ENCODE results near the gene ZNF683. TPM values are rescaled to one million over a fixed set of nuclear protein-coding genes. Genes with fewer than 3 reads are reported as not detected.
A peak's percentile ranks its signal among the peaks of the same experiment; 100 is the strongest.
"Not testable (repeated sequence)": the region's sequence is repeated elsewhere in the genome, so short reads cannot be mapped to it uniquely, and the experiment has no call there.

The ZNF683 gene
- not detected for total RNA-seq

GRCh38 chr1:26372611-26373010 lies at the start of gene ZNF683:
ZNF683 (minus strand) TSS chr1:26372750; CDS start chr1:26368571, 4,179 bp downstream.
- 71 to 90% methylated on average over 2 to 3 of the region's 3 CpGs for WGBS, 2 donors

GRCh38 chr1:26419494-26419893 lies 46.9 kb upstream of the ZNF683 start:
- Histone ChIP-seq H3K4me3 (no peak overlapping the region), H3K27ac (no peak overlapping the region), H3K27me3 (peaks cover 0 to 40% of the 10 kb centered on the region in 2 donors), H3K9me3 (no peaks in the 10 kb centered on the region), H3K4me1 (no peaks in the 10 kb centered on the region), H3K36me3 (no peaks in the 10 kb centered on the region)
- TF ChIP-seq EP300 (IDR thresholded peaks at IDR 0.05) = no peak
- WGBS, 2 donors = 83% methylated on average over 2 of the region's 2 CpGs
- no peak for DNase-seq (ENCODE audit: low spot score in 2 of 2)

More at GRCh38 chr1:26372611-26373010, at the start of gene ZNF683:
- H3K27ac ChIP-seq; H3K27me3 ChIP-seq; H3K9me3 ChIP-seq; H3K36me3 ChIP-seq; H3K4me3 ChIP-seq; DNase-seq (ENCODE audit: low spot score in 2 of 2); H3K4me1 ChIP-seq: not testable (repeated sequence)

GRCh38 chr1:26418865-26419349 lies 46.4 kb upstream of the ZNF683 start:
- Histone ChIP-seq H3K36me3 (no peaks in the 10 kb centered on the region), H3K4me3 (no peak overlapping the region), H3K27me3 (peaks cover 0 to 42% of the 10 kb centered on the region in 2 donors), H3K9me3 (no peaks in the 10 kb centered on the region), H3K27ac (no peak overlapping the region), H3K4me1 (no peaks in the 10 kb centered on the region)
- TF ChIP-seq EP300 (IDR thresholded peaks at IDR 0.05) = no peak
- 15 to 22% methylated on average over 5 of the region's 5 CpGs for WGBS, 2 donors
- no peak for DNase-seq (ENCODE audit: low spot score in 2 of 2)

GRCh38 chr1:26417111-26417759 lies 44.7 kb upstream of the ZNF683 start:
- 22 to 25% methylated on average over 9 of the region's 9 CpGs for WGBS, 2 donors
- H3K27ac ChIP-seq = no peak overlapping the region
- H3K9me3 ChIP-seq = no peaks in the 10 kb centered on the region
- no peak overlapping the region for H3K4me3 ChIP-seq
- TF ChIP-seq CTCF (IDR thresholded peaks at IDR 0.05) (peak; percentile 35 to 77 (median 70)), EP300 (IDR thresholded peaks at IDR 0.05) (no peak)
- DNase-seq (ENCODE audit: low spot score in 2 of 2) = peak in 1 of 2 donors; percentile 63
- H3K36me3 ChIP-seq = no peaks in the 10 kb centered on the region
- peaks cover 0 to 59% of the 10 kb centered on the region in 2 donors for H3K27me3 ChIP-seq
- no peaks in the 10 kb centered on the region for H3K4me1 ChIP-seq

- Histone ChIP-seq H3K36me3 (no peaks in the 10 kb centered on the region), H3K4me1 (peaks cover 0 to 4% (median 0%) of the 10 kb centered on the region in 4 donors), H3K27ac (no peak overlapping the region), H3K27me3 (peaks cover 0 to 87% of the 10 kb centered on the region in 2 donors), H3K9me3 (no peaks in the 10 kb centered on the region), H3K4me3 (no peak overlapping the region)
- no peak for DNase-seq (ENCODE audit: low spot score in 2 of 2)
- WGBS, 2 donors = 0 to 6% methylated on average over 1 of the region's 1 CpG
- TF ChIP-seq CTCF (IDR thresholded peaks at IDR 0.05) (no peak), POLR2A (IDR thresholded peaks at IDR 0.05) (no peak), EP300 (IDR thresholded peaks at IDR 0.05) (no peak)
Measured at GRCh38 chr1:26413031-26413430, 40.5 kb upstream of the ZNF683 start.

- DNase-seq (ENCODE audit: low spot score in 2 of 2) = no peak
- Histone ChIP-seq H3K4me1 (peaks cover 0 to 4% (median 0%) of the 10 kb centered on the region in 4 donors), H3K27me3 (peaks cover 0 to 85% of the 10 kb centered on the region in 2 donors), H3K27ac (no peak overlapping the region), H3K36me3 (no peaks in the 10 kb centered on the region), H3K9me3 (no peaks in the 10 kb centered on the region), H3K4me3 (no peak overlapping the region)
- 7 to 12% methylated on average over 9 of the region's 9 CpGs for WGBS, 2 donors
- TF ChIP-seq POLR2A (IDR thresholded peaks at IDR 0.05) = no peak
- TF ChIP-seq CTCF (IDR thresholded peaks at IDR 0.05) = no peak
- TF ChIP-seq EP300 (IDR thresholded peaks at IDR 0.05) = no peak
Measured at GRCh38 chr1:26412180-26412840, 39.8 kb upstream of the ZNF683 start.

Data from tibial nerve (tissue), 4 donors.